GM12801 (cell line): Measurements from ENCODE around the gene SLC2A13.

Source experiments
- CTCF ChIP-seq: IDR thresholded peaks from one replicate; pipeline ENCODE4 v1.5.1; 2011; ENCODE audit warnings: control low read depth; ENCODE audit not compliant: insufficient read length; ENCODE audit errors: extremely low read depth

The SLC2A13 gene

GRCh38 chr12:40117818-40118217 is 11.9 kb upstream of the SLC2A13 start:
- no peak for TF ChIP-seq CTCF

- TF ChIP-seq CTCF: no peak
Measured at GRCh38 chr12:40110586-40110985, 4.7 kb upstream of the SLC2A13 start.

- TF ChIP-seq CTCF: no peak
Measured at GRCh38 chr12:40107803-40108620, 2.1 kb upstream of the SLC2A13 start.

GRCh38 chr12:40107098-40107802 is 1.4 kb upstream of the SLC2A13 start:
- TF ChIP-seq CTCF: no peak

GRCh38 chr12:40106655-40107054 is 774 bp upstream of the SLC2A13 start:
- no peak for TF ChIP-seq CTCF

GRCh38 chr12:40106202-40106533 is 287 bp upstream of the SLC2A13 start:
- TF ChIP-seq CTCF: no peak

GRCh38 chr12:40105265-40105514 is 691 bp downstream of the SLC2A13 start:
- TF ChIP-seq CTCF: no peak
